Urinary bladder (tissue), 4 donors: ENCODE data around the gene SQOR. TPM values are rescaled to one million over a fixed set of nuclear protein-coding genes. Genes with fewer than 3 reads are reported as not detected.

Source experiments
- DNase-seq: peaks from one replicate; pipeline ENCODE4 v3.0.0-alpha.2; 2015; ENCODE audit errors: extremely low spot score
- H3K27ac ChIP-seq: one replicate; pipeline ENCODE4 v1.5.1; 2013; ENCODE audit warnings: low read depth, mild to moderate bottlenecking, moderate library complexity
- H3K36me3 ChIP-seq: one replicate; pipeline ENCODE4 v1.6.1; 2013; ENCODE audit warnings: mild to moderate bottlenecking, moderate library complexity; ENCODE audit not compliant: insufficient read depth
- H3K4me1 ChIP-seq: one replicate; pipeline ENCODE4 v1.6.1; 2013; ENCODE audit warnings: mild to moderate bottlenecking, moderate library complexity; ENCODE audit not compliant: insufficient read depth
- H3K4me3 ChIP-seq: one replicate; pipeline ENCODE4 v1.5.1; 2013; ENCODE audit warnings: low read depth, low read length
- WGBS: extraction: QIAGEN DNeasy Blood & Tissue Kit; methylation state at CpG from one replicate; pipeline ENCODE4 v1.1.7; 2013; 5-methylcytosine and 5-hydroxymethylcytosine counted together
- polyA plus RNA-seq: library from polyadenylated mRNA; stranded (reverse); fragments of 200-250 nt; gene quantifications from one replicate; pipeline ENCODE4 v1.2.3, GENCODE V29; 2013
- small RNA-seq: library from RNA; depleted of rRNA; stranded (forward); fragments of <200 nt; gene quantifications from one replicate; pipeline ENCODE3, GENCODE V24; 2014
- total RNA-seq: library from RNA; depleted of rRNA; stranded (reverse); fragments of >200 nt; gene quantifications from one replicate; pipeline ENCODE4 v1.2.3, GENCODE V29; 2014
- donor health status: healthy with polysubstance abuse.
- donor health status: healthy.

Gene SQOR
- total and polyA plus RNA-seq, 2 donors = 28.7 to 50.7 TPM

- H3K4me3 ChIP-seq = no peak overlapping the region
- DNase-seq = no peak
- no peaks in the 10 kb centered on the region for H3K36me3 ChIP-seq
- 96% methylated on average over 3 of the region's 3 CpGs for WGBS
- no peak overlapping the region for H3K27ac ChIP-seq
- no peaks in the 10 kb centered on the region for H3K4me1 ChIP-seq
These were observed 93.8 kb downstream of the SQOR start for GRCh38 chr15:45728641-45729040.

GRCh38 chr15:45729141-45729540 is 94.3 kb downstream of the SQOR start:
- 68% methylated on average over 7 of the region's 7 CpGs for WGBS
- H3K4me3 ChIP-seq = no peak overlapping the region
- no peaks in the 10 kb centered on the region for H3K4me1 ChIP-seq

DNA sequence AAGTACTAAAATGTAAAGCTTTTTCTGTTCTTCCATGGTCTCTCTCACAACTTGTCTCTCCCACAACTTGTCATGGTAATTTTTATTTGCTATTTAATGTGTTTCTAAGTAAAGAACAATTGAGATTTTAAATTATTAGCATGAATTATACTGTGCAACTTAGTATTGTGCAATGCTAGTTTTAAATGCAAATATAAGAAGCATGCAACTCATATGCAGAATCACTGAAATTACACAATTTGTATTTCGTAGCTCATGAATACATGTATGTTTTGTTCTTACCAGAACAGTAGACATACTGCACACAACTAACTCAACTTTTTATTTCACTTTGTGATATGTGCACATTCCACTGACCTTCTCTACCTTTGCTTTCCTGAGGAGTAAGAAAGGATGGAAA is 96.5 kb downstream of the SQOR start:
- Histone ChIP-seq H3K4me3 (no peak overlapping the region), H3K27ac (no peak overlapping the region), H3K36me3 (no peaks in the 10 kb centered on the region), H3K4me1 (no peaks in the 10 kb centered on the region)
- WGBS = 93% methylated on average over 1 of the region's 1 CpG
- DNase-seq = no peak

More at GRCh38 chr15:45729141-45729540, 94.3 kb downstream of the SQOR start:
- DNase-seq = no peak
- Histone ChIP-seq H3K36me3 (no peaks in the 10 kb centered on the region), H3K27ac (no peak overlapping the region)

GRCh38 chr15:45732662-45733061 is 97.8 kb downstream of the SQOR start:
- DNase-seq = no peak
- no peak overlapping the region for H3K4me3 ChIP-seq
- H3K27ac ChIP-seq = no peak overlapping the region

DNA sequence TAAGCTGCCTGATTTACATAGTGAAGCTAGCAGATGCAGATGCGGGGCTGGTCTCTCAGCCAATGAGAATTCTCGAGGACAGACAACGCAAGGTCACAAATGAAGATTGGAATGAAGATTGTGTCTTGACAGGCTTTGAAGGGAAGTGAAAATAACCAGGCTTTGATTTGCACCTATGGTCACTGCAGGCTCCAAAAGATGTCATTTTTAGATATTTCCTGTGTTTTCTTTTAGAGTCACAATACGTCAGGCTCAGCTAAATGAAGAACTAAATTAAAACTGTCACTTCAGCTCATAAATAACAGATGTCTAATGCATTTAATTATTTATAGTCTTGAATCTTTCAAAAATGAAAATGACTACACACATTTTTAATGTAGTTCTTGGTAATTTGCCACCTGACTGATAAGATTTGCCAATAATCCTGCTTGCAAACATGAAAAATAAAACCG is 99.5 kb downstream of the SQOR start:
- no peak overlapping the region for H3K4me3 ChIP-seq
- no peaks in the 10 kb centered on the region for H3K4me1 ChIP-seq
- no peaks in the 10 kb centered on the region for H3K36me3 ChIP-seq
- DNase-seq = no peak
- H3K27ac ChIP-seq = no peak overlapping the region
- 73% methylated on average over 5 of the region's 5 CpGs for WGBS

More at GRCh38 chr15:45732662-45733061, 97.8 kb downstream of the SQOR start:
- 16% methylated on average over 2 of the region's 2 CpGs for WGBS
- no peaks in the 10 kb centered on the region for H3K4me1 ChIP-seq
- no peaks in the 10 kb centered on the region for H3K36me3 ChIP-seq

Small RNA genes within 50 kb of the gene (small RNA-seq; reads per million reads assigned to genes)
- gene RF00019 = not detected

Other genes with a start within 250 kb of the SQOR start
- 26.9 TPM for gene SLC30A4, start 112.3 kb upstream of the SQOR start, total RNA-seq
- gene SLC30A4, start 112.3 kb upstream of the SQOR start, polyA plus RNA-seq = 5.4 TPM
- 83.9 TPM for gene BLOC1S6, start 47.6 kb upstream of the SQOR start, total RNA-seq
- 38.9 TPM for gene BLOC1S6, start 47.6 kb upstream of the SQOR start, polyA plus RNA-seq